GM18526 (cell line): ENCODE data around the gene PSMB10.

ENCODE experiments used
- POLR2A ChIP-seq: IDR thresholded peaks from 3 replicates; pipeline ENCODE4 v1.6.1; 2011; ENCODE audit not compliant: insufficient read length; ENCODE audit errors: extremely low read depth

Gene PSMB10

GRCh38 chr16:67966549-67967182 lies 30.0 kb upstream of the PSMB10 start:
- TF ChIP-seq POLR2A, result no peak

GRCh38 chr16:67965668-67966548 lies 29.3 kb upstream of the PSMB10 start:
- no peak for TF ChIP-seq POLR2A

- no peak for TF ChIP-seq POLR2A
Observed at GRCh38 chr16:67964477-67965131, 28.0 kb upstream of the PSMB10 start.

GRCh38 chr16:67963662-67964321 lies 27.1 kb upstream of the PSMB10 start:
- TF ChIP-seq POLR2A, result no peak

GRCh38 chr16:67963292-67963661 lies 26.6 kb upstream of the PSMB10 start:
- TF ChIP-seq POLR2A, result no peak

GRCh38 chr16:67962135-67962534 lies 25.5 kb upstream of the PSMB10 start:
- no peak for TF ChIP-seq POLR2A

GRCh38 chr16:67961551-67961957 lies 24.9 kb upstream of the PSMB10 start:
- TF ChIP-seq POLR2A, result no peak

GRCh38 chr16:67959536-67960329 lies 23.1 kb upstream of the PSMB10 start:
- TF ChIP-seq POLR2A, result no peak

- TF ChIP-seq POLR2A, result no peak
Observed at GRCh38 chr16:67957622-67958021, 21.0 kb upstream of the PSMB10 start.

GRCh38 chr16:67954421-67955196 lies 18.0 kb upstream of the PSMB10 start:
- TF ChIP-seq POLR2A, result no peak

GRCh38 chr16:67953641-67954375 lies 17.2 kb upstream of the PSMB10 start:
- no peak for TF ChIP-seq POLR2A

GRCh38 chr16:67951485-67951884 lies 14.8 kb upstream of the PSMB10 start:
- TF ChIP-seq POLR2A, result no peak

GRCh38 chr16:67950335-67950843 lies 13.7 kb upstream of the PSMB10 start:
- no peak for TF ChIP-seq POLR2A
